Hepatic stellate cell (primary cell): ENCODE measurements around the gene TAF1D.
"Not testable (repeated sequence)": the region's sequence is repeated elsewhere in the genome, so short reads cannot be mapped to it uniquely, and the experiment has no call there.

Experiments
- DNase-seq: peaks from one replicate; pipeline ENCODE4 v3.0.0; 2011; ENCODE audit warnings: low spot score

Gene TAF1D

DNA sequence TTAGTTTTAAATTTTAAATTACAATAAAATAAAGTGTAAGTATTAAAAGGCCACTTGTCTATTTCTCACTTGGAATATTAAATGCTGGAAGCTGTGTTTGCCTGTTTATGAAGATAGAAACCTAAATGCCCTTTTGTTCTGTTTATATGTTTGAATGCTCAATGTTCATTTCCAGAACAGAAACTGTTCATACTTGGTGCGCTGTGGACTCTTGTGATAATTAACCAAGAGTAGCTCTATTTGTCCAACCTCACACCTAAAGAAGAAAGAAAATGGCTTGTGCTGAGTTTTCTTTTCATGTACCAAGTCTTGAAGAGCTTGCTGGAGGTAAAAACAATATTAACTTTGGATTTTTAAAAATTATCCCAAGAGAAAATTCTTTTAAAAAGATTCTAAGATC, 5.8 kb upstream of the TAF1D start:
- no peak for DNase-seq

DNA sequence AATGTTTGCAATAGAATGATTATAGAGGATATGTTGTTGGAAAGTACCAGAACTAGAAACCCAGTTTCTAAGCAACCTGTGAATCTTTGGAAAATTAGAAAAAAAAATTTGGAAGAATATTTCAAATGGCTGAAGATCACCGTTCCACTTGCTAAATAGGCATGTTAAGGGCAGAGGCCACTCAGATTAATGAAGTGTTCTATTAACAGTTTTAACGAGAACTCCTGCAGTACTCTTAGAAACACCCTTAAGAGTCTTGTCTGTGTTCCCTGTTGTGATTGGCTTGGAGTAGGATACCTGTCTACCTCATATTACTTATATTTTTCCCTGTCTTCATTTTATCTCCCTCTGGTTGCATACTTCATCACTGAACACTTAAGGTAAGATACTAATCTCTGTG, 4.8 kb upstream of the TAF1D start:
- no peak for DNase-seq

DNA sequence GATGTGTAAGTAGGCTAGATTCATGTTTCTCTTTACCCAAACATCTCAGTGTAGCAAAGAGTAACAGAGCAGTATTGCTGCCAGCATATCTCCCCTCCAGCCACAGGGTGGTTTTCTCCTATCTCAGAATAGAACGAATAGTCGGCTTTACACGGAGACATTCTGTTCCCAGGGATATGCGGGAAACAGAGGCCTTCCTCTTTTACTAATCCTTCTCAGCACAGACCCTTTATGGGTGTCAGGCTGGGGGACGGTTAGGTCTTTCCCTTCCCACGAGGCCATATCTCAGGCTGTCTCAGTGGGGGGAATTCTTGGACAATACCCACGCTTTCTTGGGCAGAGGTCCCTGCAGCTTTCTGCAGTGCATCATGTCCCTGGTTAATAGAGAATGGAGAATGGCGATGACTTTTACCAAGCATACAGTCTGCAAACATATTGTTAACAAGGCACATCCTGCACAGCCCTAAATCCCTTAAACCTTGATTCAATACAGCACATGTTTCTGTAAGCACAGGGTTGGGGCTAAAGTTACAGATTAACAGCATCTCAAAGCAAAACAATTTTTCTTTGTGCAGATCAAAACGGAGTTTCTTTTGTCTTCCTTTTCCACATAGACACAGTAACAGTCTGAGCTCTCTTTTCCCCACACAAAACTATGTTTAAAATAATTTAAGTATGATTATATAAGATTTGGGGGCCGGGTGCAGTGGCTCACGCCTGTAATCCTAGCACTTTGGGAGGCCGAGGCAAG, 3.9 kb upstream of the TAF1D start:
- DNase-seq: not testable (repeated sequence)

DNA sequence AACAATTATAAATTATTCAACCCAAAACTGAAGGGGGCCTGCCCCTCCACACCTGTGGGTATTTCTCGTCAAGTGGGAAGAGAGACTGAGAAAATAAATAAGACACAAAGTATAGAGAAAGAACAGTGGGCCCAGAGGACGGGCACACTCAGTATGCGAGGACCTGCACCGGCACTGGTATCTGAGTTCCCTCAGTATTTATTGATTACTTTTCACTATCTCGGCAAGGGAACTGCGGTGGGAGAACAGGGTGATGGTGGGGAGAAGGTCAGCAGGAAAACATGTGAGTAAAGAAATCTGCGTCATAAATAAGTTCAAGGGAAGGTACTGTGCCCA, 3.3 kb upstream of the TAF1D start:
- no peak for DNase-seq

DNA sequence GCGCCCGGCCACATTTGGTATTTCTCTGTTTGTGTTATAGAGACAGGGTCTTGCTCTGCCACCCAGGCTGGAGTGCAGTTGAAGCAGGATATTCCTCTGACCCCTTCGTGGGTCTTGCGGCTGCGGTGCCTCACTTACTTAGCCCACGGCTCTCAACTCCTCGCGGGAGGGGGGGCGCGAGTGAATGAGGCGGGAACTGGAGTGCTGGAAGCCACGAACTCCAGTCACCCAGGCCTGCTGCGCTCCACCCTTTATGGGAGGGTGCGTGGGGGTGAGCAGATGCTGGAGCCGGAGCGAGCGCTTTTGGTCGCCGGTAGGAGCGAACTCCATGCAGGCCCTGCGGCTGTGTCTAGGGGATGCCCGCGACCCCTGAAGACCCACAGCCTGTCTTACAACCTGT, 2.0 kb upstream of the TAF1D start:
- no peak for DNase-seq

DNA sequence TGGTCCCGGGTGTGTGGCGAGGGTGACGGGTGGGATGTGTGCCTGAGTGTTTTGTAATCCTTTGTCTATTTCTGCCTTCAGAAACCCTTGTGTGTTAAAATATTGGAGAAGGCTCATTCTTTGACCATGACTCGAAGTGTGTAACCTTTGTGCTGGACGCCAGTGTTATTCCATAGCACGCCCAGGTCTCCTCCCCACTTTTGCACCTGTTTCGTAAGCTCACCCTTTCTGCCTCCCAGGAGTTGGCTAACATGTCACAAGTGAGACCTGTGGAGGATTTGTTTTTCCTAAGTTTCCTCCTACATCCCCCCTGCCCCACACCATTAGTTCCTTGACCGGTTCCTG, 559 bp upstream of the TAF1D start:
- peak; percentile 50 for DNase-seq

DNA sequence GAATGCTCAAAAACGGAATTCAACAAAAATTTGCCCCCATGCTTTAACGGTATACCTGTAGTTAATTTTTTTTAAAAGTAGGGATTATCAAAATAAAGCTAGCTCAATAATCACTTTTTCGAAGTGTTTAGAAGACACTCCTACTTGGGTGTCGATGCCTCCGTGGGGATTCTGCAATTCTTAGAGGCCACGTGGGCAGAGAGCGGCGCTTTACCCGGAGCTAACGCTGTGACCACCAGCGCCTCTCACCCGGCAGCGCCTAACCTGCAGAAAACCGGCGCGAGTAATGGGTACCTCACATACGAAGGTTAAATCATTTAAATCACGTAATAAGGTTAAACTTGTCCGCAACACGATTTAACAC, 583 bp downstream of the TAF1D start:
- DNase-seq: peak; percentile 63

DNA sequence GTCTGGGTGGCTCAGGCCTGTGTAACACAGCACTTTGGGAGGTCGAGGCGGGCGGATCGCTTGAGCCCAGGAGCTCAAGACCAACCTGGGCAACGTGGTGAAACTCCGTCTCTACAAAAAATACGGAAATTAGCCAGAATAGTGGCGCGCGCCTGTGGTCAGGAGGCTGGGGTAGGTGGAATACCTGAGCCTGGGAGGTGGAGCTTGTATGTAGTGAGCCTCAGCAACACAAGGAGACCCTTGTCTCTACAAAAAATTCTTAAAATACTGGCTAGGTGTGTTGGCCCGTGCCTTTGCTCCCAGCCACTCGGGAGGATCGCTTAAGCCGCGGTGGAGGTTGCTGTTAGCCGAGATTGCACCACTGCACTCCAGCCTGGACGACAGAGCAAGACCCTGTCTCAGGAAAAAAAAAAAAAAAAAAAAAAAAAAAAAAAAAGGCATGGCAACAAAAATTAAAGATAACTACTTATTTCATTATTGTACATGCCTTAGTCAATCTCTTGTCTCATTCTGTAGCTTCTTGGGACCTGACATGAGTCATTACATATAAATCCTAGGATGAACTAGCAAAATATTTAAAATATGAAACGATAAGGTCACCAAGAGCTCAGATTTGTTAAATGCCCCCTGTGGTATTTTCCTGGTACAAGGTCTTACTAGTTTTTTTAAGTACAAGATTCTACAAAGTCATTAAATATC, 1.1 kb downstream of the TAF1D start:
- peak; percentile 60 for DNase-seq

DNA sequence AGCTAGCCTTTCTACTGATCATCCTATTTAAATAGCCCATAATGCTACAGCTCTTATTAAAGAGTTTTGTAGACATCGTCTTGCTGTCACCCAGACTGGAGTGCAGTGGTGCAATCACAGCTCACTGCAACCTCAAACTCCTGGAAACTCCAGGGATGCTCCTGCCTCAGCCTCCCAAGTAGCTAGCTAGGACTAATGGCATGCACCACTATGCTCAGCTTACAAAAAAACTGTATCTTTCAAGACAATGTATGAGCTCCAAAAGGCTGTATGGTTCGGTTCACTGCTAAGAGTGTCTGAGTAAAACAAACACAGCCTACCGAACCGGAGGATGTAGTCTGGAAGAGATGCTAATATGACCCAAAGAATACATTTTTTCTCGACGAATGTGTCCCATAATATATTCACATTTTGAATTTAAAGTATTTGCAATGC, 2.6 kb downstream of the TAF1D start:
- DNase-seq: no peak

DNA sequence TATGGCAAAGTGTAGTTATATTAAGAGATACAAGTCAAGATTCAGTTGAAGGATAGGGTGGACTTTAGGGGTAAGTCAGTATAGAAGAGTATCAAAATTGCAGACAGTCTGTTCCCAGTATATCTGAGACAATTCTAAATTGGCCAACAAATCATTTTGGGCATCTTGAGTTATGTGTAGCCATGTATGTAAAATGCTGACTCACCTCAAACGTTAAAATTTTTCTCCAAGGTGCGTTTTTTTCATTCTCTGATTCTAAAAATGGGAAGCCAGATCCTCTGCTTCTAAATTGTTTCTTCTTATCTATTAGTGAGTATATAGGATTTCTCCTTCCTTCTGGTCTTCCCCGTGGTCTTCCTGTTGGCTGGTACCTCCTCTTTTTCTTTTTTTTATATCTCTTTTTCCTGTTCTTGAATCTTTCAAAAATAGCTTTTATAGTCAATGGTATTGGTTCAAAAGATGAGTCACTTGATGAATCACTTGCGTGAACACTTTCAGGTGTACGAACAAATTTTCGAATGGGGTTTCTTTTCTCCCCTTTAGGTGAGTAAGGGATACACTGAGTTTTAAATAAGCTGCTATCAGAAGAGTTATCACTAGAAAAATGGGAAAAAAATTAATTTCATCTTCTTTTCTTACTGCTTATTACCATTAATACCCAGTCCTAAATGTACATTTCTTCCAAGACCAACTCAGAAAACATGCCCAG, 3.2 kb downstream of the TAF1D start:
- DNase-seq: no peak

DNA sequence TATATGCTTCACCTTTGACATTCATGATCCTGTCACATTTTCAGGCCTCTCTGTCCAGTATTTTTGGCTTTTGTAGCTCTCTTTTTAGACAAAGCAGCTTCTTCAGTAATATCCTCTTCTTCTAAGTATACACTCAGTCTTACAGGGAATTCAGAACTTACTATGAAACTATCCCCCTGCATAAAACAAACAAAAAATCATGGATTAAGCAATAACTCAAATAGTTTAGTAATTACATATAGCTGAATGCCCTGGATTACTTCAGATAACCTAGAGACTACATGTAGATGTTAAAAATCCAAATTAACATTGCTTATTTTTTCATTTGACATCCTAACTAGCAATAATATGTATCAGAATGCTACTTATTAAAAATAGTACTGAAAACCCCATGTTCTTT, 5.2 kb downstream of the TAF1D start:
- DNase-seq: no peak

DNA sequence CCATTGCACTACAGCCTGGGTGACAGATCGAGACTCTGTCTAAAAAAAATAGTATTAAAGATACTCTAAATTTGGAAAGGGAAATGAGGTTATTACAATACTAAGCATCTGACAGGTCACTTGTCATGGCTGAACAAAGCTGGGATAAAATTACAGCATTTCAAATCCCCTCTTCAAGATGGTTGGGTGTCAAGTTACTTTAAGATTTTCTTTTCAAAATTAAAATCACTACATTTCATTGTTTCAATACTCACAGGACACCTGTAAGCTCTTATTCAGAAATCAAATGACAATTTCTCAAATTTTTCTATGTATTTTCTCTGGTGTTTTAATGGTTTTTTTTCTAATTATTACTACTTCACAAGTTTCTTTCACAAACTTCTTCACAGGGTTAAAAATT, 5.7 kb downstream of the TAF1D start:
- no peak for DNase-seq

DNA sequence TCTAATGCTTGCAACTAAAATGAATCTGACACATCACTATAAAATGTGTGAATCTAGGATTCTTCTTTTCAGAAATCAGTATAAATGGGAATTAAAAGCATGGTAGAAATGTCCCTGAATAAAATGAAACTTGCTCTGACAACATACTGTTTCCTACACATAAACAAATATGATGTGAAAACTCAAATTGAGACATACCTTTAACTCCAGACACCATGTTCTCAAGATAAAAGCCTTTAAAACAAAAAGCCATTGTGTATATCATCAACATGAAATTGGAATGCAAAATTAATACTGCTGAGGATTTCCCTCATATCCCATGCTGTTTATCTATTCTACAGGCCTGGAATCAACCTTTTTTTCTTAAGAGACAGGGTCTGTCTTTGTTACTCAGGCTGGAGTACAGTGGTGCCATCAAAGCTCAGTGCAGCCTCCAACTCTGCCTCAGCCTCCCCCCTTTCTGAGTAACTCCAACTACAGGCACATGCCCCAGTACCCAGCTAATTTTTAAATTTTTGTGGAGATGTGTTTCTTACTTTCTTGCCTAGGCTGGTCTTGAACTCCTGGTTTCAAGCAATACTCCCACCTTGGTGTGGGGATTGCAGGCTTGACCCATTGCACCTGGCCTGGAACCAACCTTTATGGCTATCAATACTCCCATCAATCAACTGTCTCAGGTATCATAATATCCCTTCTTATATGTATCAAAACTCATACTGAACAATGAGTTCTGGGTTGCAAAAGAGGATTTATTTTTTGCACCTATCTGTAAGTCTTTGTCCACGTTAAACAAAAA, 6.7 kb downstream of the TAF1D start:
- DNase-seq: no peak

DNA sequence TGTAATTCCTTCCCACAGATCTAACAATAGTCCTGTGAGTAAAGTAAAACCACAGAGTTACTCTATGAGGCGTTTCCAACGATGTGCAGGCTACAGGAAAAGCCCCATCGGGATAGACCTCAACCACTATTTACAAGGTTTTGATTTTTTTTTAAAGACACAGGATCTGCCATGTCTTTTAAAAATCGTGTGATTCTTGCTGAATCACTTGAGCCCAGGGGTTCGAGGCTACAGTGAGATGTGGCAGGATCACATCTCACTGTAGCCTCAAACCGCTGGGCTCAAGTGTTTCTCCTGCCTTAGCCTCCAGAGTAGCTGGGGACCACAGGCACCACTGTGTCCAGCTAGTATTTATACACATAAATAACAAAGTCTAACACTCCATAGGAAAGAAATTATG, 7.8 kb downstream of the TAF1D start:
- no peak for DNase-seq

DNA sequence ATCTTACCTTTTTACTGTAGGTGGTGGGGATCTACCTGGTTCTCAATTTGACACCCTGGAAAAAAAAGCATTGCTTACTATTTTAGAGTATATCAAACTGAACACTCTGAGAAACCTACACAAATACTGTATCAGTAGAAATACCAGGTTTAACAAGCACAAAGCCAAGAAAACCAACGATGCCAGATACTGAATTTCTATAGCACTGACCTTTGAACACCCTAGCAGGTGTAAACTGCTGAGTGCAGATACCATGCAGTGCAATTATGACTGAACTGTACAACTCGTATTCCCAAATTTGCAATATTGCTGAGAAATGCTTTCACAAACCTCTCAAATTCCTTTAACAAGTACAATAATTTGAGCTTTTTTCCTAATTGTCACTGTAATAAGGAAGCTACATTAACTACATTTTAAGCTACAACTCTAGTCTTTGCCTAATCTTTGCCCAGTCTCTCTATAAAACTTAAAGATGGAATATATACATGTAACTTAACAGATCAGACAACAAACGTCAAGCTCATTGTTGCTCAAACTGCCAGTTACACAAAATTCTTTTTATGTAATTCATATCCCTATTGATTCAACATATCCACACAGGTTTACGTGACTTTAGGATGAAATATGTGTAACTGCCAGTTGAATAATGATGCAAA, 8.9 kb downstream of the TAF1D start:
- DNase-seq: no peak

DNA sequence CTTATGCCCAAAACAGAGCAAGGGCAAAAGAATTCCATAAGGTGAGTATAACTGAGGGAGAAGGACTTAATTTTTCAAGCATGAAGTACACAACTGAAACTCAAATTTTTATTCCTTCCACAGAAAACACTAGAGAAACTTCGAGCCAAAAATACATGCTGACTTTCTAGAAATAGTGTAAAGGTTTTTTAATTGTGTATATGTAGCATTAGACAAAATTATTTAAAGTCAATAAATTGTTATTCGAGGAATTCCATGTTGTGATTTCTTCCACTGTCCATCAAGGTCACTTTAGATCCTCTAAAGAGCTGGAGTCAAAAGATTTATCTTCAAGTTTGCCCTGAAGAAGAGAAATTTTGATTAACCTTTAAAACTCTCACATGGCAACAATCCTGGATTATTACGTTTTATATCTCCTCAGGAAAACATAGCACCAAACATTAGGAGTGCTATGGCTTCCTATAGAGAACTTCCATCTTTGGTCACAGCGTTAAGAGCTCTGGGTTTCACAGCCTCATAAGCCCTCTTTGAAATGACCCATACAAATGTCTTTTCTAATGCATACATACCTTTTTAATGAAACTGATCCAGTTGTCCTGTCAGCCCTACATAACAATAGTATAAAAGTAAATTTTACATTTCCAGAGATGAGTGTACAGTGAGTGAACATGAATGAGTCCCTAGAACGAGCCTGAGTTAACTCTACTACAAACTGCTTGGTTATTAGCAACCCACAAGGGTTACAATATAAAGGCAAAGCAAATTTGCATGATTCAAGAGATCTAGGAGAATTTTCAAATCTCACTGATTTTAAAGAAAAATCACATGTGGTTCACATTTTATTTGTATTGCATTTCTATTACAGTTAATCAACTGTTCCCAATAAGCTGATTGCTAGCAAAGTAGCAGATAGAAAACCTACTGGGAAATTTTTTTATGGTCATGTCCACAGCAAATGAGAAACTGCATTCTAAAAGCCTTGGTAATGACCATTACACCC, 10.9 kb downstream of the TAF1D start:
- no peak for DNase-seq

DNA sequence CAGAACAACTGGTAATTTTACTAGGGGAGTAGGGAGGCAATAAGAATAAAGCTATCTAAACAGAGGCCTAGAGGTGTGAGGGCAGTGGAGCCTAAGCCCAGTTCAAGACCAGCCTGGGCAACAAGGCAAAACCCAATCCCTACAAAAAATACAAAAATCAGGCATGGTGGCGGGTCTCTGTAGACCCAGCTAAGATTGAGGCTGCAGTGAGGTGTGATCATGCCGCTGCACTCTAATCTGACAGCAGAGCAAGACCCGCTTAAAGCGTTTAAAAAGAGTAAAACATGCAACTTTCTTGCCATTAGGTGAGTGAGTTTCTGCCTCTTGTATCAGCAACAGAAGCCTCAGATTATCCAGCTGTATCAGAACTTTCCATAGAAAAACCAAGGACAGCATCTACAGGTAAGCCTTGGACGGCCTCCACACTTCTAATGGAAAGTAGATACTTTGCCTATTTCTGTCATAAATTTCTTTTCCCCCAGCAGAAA, 12.1 kb downstream of the TAF1D start:
- DNase-seq: no peak

DNA sequence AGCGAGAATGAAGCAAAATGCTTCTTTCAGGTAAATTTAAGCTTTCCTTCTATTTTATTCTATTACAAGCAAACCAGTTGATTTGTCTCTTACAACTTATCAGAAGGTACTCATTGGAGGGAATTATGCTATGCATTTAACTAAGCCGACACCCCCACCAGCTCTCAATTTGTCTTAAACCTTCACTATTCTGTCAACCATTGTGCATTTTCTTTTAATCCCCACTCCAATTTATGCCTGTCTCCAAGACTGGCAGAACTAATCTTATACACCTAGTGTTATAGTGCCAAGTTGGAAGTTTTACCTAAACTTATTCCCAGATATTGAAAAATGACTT, 12.5 kb downstream of the TAF1D start:
- no peak for DNase-seq

DNA sequence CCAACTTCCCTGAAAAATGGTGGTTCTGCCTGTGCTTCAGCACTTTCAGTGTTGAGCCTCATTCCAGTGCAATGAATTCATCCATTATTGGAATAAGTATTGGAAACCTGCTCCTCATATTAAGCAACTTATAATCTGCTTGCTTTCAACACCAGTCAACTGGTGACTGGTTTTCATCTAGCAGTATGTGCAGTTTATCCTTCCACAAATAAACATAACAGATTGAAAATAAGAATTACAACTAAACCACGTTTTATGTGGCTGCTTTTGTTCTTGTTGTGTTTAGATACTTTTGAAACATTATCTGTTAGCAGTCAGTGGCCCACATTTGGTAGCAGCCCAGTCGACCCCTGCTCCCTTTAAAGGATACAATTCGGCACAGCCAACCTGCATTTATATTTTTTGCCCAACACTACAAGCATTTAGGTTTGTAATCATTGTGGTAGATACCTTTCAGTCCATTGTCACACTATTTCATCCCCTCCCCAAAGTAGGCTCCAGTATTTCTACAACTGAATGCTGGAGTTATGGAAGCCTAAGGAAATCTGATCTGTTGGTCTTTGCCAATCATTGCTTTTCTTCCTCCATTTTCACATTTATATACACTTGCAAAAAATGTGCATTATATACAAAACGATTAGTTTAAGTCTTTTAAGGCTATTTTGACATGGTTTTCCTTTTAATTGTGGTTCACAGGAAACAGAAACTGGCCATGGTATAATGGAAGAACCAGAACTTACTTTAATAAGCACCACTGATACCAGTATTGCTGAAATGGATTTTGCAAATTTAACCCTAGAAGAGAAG, 13.1 kb downstream of the TAF1D start:
- DNase-seq: no peak

DNA sequence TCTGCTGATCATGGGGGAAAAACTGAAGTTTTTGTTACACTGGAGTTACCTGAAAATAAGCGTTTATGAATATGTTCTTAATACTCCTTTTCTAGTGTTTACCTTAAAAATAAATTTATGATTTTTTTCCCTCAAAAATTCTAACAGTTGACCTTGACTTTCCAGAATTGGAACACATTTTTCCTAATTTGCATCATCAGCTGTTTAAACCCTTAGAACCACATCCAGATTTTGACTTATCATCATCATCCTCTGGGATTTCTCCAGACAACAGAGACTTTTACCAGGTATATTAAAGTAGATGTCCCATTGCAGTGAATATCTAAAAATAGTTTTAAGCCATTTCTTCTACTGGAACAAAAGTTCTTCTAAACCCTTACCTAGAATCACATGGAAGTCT, 17.2 kb downstream of the TAF1D start:
- DNase-seq: no peak
